GM10248 (cell line): ENCODE measurements around the gene SMIM33.
"Not testable (repeated sequence)": the region's sequence is repeated elsewhere in the genome, so short reads cannot be mapped to it uniquely, and the experiment has no call there.

Source experiments
- CTCF ChIA-PET: fragments of 300-600 bp; sonication (Branson Sonifier 250); formaldehyde crosslinking; extraction: SDS; loops from one replicate; lab custom pipeline; 2021; ENCODE audit warnings: antibody characterized with exemption; lab: Yijun Ruan, JAX
- POLR2A ChIA-PET: fragments of 350-650 bp; sonication (Branson Sonifier 250); formaldehyde crosslinking; extraction: SDS; loops from one replicate; lab custom pipeline; 2020; ENCODE audit warnings: antibody characterized with exemption; lab: Yijun Ruan, JAX
- DNase-seq: peaks from one replicate; pipeline ENCODE4 v3.0.0; 2012; ENCODE audit errors: extremely low spot score
- CTCF ChIP-seq: IDR thresholded peaks from 2 replicates; pipeline ENCODE4 v1.5.1; 2012; ENCODE audit warnings: mild to moderate bottlenecking, low read depth; ENCODE audit errors: extremely low read depth, missing control alignments, control extremely low read depth

The SMIM33 gene

GRCh38 chr5:139492700-139493192 lies 21.9 kb downstream of the SMIM33 start:
- ChIA-PET CTCF (interaction anchor here (1.2 to 2.1 kb wide), 4 partner anchors 10 to 25 kb away, joined by 3 to 10 read pairs (median 4); no protein-coding TSS in a partner anchor), POLR2A (no interaction called here)
- no peak for TF ChIP-seq CTCF
- DNase-seq, result no peak

GRCh38 chr5:139494256-139494655 lies 23.5 kb downstream of the SMIM33 start:
- no peak for TF ChIP-seq CTCF
- CTCF ChIA-PET, result interaction anchor here (1.0 to 2.1 kb wide), 7 partner anchors 12 to 272 kb away, joined by 3 to 10 read pairs (median 4); no protein-coding TSS in a partner anchor
- POLR2A ChIA-PET, result no interaction called here
- DNase-seq, result no peak

DNA sequence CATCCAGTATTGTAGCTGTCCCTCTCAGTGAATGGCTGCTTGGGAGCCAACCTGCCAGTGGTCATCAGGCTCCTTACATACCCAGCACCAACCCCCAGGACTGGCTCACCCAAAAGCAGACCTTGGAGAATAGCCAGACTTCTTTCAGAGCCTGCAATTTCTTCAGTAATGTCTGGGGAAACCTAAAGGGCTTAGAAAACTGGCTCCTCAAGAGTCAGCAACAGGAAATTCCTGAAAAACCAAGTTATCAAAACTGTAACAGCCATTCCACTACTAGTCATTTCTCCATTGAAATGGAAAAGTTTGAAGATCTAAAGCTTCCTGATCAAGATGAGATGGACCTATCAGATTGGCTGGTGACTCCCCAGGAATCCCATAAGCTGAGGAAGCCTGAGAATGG lies 24.0 kb downstream of the SMIM33 start:
- TF ChIP-seq CTCF, result no peak
- CTCF ChIA-PET, result interaction anchor here (1.0 to 4.1 kb wide), 10 partner anchors 9 to 72 kb away, joined by 3 to 15 read pairs (median 4); no protein-coding TSS in a partner anchor
- DNase-seq, result no peak
- POLR2A ChIA-PET, result no interaction called here

- ChIA-PET POLR2A (no interaction called here), CTCF (interaction anchor here (1.1 to 4.1 kb wide), 11 partner anchors 8 to 92 kb away, joined by 3 to 15 read pairs (median 4); partner anchors contain the start of gene SPATA24)
- TF ChIP-seq CTCF, result no peak
- no peak for DNase-seq
Measured at GRCh38 chr5:139495638-139496435, 25.0 kb downstream of the SMIM33 start.

DNA sequence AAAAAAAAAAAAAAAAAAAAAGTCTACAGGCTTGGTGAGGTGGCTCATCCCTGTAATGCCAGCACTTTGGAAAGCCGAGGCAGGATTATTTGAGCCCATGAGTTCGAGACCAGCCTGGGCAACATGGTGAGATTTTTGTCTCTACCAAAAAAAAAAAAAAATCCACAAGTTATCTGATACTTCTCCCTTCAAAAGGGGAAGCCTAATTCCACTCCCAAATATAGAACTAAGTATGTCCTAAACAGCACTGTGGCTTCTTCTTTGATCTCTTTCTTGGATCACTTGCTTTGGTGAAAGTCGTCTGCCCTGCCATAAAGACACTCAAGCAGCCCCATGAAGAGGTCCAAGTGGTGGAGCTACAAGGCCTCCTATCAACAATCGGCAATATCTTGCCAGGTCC lies 30.6 kb downstream of the SMIM33 start:
- CTCF ChIA-PET, result interaction anchor here (0.9 to 5.0 kb wide), 4 partner anchors 12 to 78 kb away, joined by 3 to 30 read pairs (median 3); no protein-coding TSS in a partner anchor
- POLR2A ChIA-PET, result no interaction called here
- no peak for TF ChIP-seq CTCF
- DNase-seq, result no peak

- DNase-seq, POLR2A ChIA-PET: not testable (repeated sequence)
- CTCF ChIA-PET, result interaction anchor here (0.9 to 5.0 kb wide), 6 partner anchors 10 to 81 kb away, joined by 3 to 30 read pairs (median 4); partner anchors contain the start of gene STING1
Measured at GRCh38 chr5:139503036-139503817, 32.4 kb downstream of the SMIM33 start.

- CTCF ChIA-PET, result interaction anchor here (1.0 to 5.0 kb wide), 5 partner anchors 9 to 81 kb away, joined by 3 to 30 read pairs (median 4); partner anchors contain the start of gene STING1
- POLR2A ChIA-PET, result not testable (repeated sequence)
Measured at GRCh38 chr5:139503879-139504278, 33.1 kb downstream of the SMIM33 start.

DNA sequence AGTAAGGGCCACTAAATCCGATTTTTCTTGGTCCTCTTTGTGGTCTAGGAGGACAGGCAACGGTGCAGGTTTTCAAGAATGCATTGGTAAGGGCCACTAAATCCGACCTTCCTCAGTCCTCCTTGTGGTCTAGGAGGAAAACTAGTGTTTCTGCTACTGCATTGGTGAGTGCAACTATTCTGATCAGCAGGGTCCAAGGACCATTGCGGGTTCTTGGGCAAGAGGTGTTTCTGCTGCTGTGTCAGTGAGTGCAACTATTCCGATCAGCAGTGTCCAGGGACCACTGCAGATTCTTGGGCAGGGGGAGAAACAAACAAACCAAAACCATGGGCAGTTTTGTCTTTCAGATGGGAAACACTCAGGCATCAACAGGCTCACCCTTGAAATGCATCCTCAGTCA lies 33.9 kb downstream of the SMIM33 start:
- POLR2A ChIA-PET, DNase-seq: not testable (repeated sequence)
- CTCF ChIA-PET, result interaction anchor here (0.9 to 5.0 kb wide), 8 partner anchors 9 to 112 kb away, joined by 3 to 30 read pairs (median 4); no protein-coding TSS in a partner anchor

More at GRCh38 chr5:139503879-139504278, 33.1 kb downstream of the SMIM33 start:
- not testable (repeated sequence) for DNase-seq
